GM12864 (cell line): ENCODE results near the gene APCDD1L.
"Not testable (repeated sequence)": the region's sequence is repeated elsewhere in the genome, so short reads cannot be mapped to it uniquely, and the experiment has no call there.

Experiments
- DNase-seq: peaks from one replicate; pipeline ENCODE4 v3.0.0-alpha.2; 2011; ENCODE audit warnings: low read depth
- H3K4me3 ChIP-seq: 2 replicates; pipeline ENCODE4 v1.5.1; 2011; ENCODE audit warnings: mild to moderate bottlenecking, low read depth, low read length, control low read depth
- TF ChIP-seq, protein P1 (sequence below): IDR thresholded peaks from 2 replicates; pipeline ENCODE4 v1.5.1; 2011; ENCODE audit warnings: low read depth, mild to moderate bottlenecking, moderate library complexity, low read length, control low read depth, inconsistent platforms; ENCODE audit errors: missing control alignments

The APCDD1L gene

DNA sequence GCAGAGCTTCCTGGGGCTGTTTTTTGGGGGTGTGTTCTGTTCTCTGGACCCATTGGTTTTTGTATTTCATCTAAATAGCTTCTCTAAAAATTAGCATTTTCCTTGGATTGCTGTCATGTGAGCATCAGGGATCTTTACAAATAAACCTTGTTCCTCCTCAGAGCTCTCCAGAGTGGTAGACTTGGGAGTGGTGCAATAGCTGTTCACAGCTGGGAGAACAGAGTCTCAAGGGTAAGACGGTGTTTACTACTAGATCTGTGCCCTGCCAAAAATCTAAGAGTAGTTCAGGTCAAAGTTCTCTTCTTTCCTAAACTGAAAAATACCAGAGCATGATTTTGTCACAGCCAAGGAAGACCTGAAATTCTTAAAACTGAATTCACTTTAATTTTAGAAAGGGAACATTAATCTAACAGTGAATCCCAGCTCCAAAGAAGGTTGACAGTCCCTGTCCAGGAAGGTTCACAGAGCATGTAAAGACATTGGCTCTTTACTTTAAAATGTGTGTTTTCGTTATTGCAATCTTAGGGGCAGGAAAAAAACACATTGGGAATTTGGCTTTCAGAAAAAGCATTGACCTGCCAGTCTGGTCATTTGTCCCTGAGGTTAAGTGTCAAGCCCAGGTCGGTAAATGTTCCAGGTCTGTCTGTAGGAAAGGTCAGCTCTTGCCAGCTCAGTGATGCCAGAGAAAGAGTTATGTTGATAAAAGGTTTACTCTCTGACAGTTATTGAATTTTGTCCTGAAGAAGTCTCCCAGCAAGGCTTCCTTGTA lies 82.8 kb downstream of the APCDD1L start:
- DNase-seq = no peak
- TF ChIP-seq, protein P1, sequence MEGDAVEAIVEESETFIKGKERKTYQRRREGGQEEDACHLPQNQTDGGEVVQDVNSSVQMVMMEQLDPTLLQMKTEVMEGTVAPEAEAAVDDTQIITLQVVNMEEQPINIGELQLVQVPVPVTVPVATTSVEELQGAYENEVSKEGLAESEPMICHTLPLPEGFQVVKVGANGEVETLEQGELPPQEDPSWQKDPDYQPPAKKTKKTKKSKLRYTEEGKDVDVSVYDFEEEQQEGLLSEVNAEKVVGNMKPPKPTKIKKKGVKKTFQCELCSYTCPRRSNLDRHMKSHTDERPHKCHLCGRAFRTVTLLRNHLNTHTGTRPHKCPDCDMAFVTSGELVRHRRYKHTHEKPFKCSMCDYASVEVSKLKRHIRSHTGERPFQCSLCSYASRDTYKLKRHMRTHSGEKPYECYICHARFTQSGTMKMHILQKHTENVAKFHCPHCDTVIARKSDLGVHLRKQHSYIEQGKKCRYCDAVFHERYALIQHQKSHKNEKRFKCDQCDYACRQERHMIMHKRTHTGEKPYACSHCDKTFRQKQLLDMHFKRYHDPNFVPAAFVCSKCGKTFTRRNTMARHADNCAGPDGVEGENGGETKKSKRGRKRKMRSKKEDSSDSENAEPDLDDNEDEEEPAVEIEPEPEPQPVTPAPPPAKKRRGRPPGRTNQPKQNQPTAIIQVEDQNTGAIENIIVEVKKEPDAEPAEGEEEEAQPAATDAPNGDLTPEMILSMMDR = no peak

DNA sequence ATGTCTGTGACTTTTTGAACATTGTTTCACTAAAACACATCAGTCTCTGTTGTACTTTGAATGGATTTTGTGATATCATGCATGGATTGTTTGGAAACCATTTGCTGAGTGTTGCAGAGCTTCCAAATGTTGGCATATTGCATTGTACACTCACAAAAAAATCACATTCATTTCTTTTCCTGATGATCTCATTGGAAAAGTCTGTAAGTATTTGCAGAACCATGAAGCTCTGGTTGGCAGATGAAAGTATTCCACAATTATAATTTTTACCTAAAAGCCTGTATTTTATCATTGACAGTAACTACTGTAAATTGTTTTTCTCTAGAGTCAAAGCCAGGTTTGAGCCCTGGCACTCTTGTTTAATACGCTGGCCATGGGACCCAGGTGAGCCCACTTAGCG lies 84.1 kb downstream of the APCDD1L start:
- TF ChIP-seq, protein P1 = no peak
- DNase-seq = no peak
- no peak overlapping the region for H3K4me3 ChIP-seq

More for the DNA sequence above, 82.8 kb downstream of the APCDD1L start:
- H3K4me3 ChIP-seq = no peak overlapping the region

DNA sequence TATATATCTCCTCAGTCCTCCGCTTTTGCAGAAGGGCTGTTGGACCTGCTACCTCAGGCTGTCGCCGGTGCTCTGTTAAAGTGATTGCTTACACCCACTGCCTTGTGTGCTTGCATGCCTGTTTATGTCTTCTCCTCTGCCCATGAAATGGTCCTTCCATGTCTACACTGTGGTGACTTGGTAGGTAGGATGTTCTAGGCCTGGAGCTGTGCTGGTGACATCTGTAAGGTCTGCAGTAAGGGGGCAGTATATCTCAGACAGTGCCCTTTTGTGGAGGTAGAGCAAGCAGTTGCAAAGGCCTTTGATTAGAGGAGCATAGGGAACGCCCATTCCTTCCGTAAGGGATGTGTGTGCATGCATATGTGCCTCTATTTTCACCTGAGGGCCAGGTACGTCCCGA lies 85.9 kb downstream of the APCDD1L start:
- DNase-seq = no peak
- TF ChIP-seq, protein P1 = no peak
- H3K4me3 ChIP-seq = no peak overlapping the region

GRCh38 chr20:58428364-58428763 lies 86.8 kb downstream of the APCDD1L start:
- DNase-seq = no peak
- H3K4me3 ChIP-seq = no peak overlapping the region
- TF ChIP-seq, protein P1 = no peak

DNA sequence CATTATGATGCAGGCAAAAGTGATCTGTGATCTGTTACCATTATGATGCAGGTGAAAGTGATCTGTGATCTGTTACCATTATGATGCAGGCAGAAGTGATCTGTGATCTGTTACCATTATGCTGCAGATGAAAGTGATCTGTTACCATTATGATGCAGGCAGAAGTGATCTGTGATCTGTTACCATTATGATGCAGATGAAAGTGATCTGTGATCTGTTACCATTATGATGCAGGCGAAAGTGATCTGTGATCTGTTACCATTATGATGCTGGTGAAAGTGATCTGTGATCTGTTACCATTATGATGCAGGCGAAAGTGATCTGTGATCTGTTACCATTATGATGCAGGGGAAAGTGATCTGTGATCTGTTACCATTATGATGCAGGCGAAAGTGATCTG lies 87.6 kb downstream of the APCDD1L start:
- H3K4me3 ChIP-seq, DNase-seq: not testable (repeated sequence)

GRCh38 chr20:58424218-58424969 lies 90.8 kb downstream of the APCDD1L start:
- H3K4me3 ChIP-seq = no peak overlapping the region
- TF ChIP-seq, protein P1 = no peak
- no peak for DNase-seq

GRCh38 chr20:58421497-58421850 lies 93.7 kb downstream of the APCDD1L start:
- no peak for DNase-seq
- H3K4me3 ChIP-seq = no peak overlapping the region
- TF ChIP-seq, protein P1 = no peak
